Ascending aorta (tissue), 2 donors: ENCODE data around the gene ALX4. TPM values are rescaled to one million over a fixed set of nuclear protein-coding genes. Genes with fewer than 3 reads are reported as not detected.

Experiments
- DNase-seq, 2 donors: peaks; one replicate each; pipeline ENCODE4 v3.0.0-alpha.2; 2019; ENCODE audit warnings: low spot score in 2 of 2
- H3K27ac ChIP-seq, 2 donors: fragments of 200-600 bp; sonication (generic); one replicate each; pipeline ENCODE4 v1.5.1; 2016 to 2017; ENCODE audit warnings: mild to moderate bottlenecking in 1 of 2
- H3K27me3 ChIP-seq: fragments of 200-600 bp; sonication (generic); one replicate; pipeline ENCODE4 v1.5.1; 2017
- H3K36me3 ChIP-seq, 2 donors: fragments of 200-600 bp; sonication (generic); one replicate each; pipeline ENCODE4 v1.5.1; 2016
- H3K4me1 ChIP-seq, 2 donors: fragments of 200-600 bp; sonication (generic); one replicate each; pipeline ENCODE4 v1.5.1; 2016 to 2017; ENCODE audit warnings: mild to moderate bottlenecking in 1 of 2
- H3K4me3 ChIP-seq, 2 donors: fragments of 200-600 bp; sonication (generic); one replicate each; pipeline ENCODE4 v1.5.1; 2016 to 2017; ENCODE audit warnings: mild to moderate bottlenecking in 1 of 2
- H3K9me3 ChIP-seq, 2 donors: fragments of 200-600 bp; sonication (generic); one replicate each; pipeline ENCODE4 v1.5.1; 2016
- CTCF ChIP-seq, 3 experiments: fragments of 200-600 bp in 2 of 3; fragments of 450-650 bp in 1 of 3; sonication (generic) in 2 of 3; IDR thresholded peaks; one replicate each; pipeline ENCODE4 v1.5.1; 2016 to 2019; ENCODE audit warnings: antibody characterized with exemption in 3 of 3, mild to moderate bottlenecking in 1 of 3, moderate library complexity in 1 of 3
- intact Hi-C: fragments of 100-400 bp; cut with DNase I; formaldehyde crosslinking; loops from one replicate; pipeline ENCODE4 v1.15.1; 2023
- total RNA-seq: library from RNA; depleted of rRNA; stranded (reverse); fragments of >200 nt; gene quantifications from one replicate; pipeline ENCODE4 v1.1.0, GENCODE V29; 2016

ALX4 gene
- total RNA-seq, 1 donor from 2014 or later: not detected

GRCh38 chr11:44303401-44303938 is 6.5 kb downstream of the ALX4 start:
- intact Hi-C loops: no loop called here
- H3K27me3 ChIP-seq: peaks cover 19% of the 10 kb centered on the region
- DNase-seq: no peak

GRCh38 chr11:44301564-44302271 is 8.2 kb downstream of the ALX4 start:
- no peak for DNase-seq
- Histone ChIP-seq H3K27ac (no peak overlapping the region), H3K36me3 (no peaks in the 10 kb centered on the region), H3K27me3 (peaks cover 19% of the 10 kb centered on the region), H3K4me3 (no peak overlapping the region), H3K9me3 (no peaks in the 10 kb centered on the region), H3K4me1 (peaks cover 0 to 16% of the 10 kb centered on the region in 2 donors)
- no peak for TF ChIP-seq CTCF (IDR thresholded peaks at IDR 0.05)
- intact Hi-C loops: no loop called here

More at GRCh38 chr11:44303401-44303938, 6.5 kb downstream of the ALX4 start:
- peaks cover 0 to 16% of the 10 kb centered on the region in 2 donors for H3K4me1 ChIP-seq
- H3K4me3 ChIP-seq: no peak overlapping the region
- H3K36me3 ChIP-seq: no peaks in the 10 kb centered on the region
- no peaks in the 10 kb centered on the region for H3K9me3 ChIP-seq
- no peak overlapping the region for H3K27ac ChIP-seq
- TF ChIP-seq CTCF (IDR thresholded peaks at IDR 0.05): no peak

- Histone ChIP-seq H3K27me3 (peaks cover 13% of the 10 kb centered on the region), H3K27ac (no peak overlapping the region), H3K4me1 (peaks cover 0 to 12% of the 10 kb centered on the region in 2 donors), H3K36me3 (no peaks in the 10 kb centered on the region), H3K9me3 (no peaks in the 10 kb centered on the region), H3K4me3 (no peak overlapping the region)
- no peak for DNase-seq
- no peak for TF ChIP-seq CTCF (IDR thresholded peaks at IDR 0.05)
- intact Hi-C loops: no loop called here
These were observed 8.9 kb downstream of the ALX4 start for GRCh38 chr11:44300844-44301563.

GRCh38 chr11:44298862-44299261 is 11.1 kb downstream of the ALX4 start:
- Histone ChIP-seq H3K27me3 (no peaks in the 10 kb centered on the region), H3K9me3 (no peaks in the 10 kb centered on the region), H3K4me3 (no peak overlapping the region), H3K27ac (no peak overlapping the region), H3K36me3 (no peaks in the 10 kb centered on the region), H3K4me1 (no peaks in the 10 kb centered on the region)
- intact Hi-C loops: no loop called here
- no peak for TF ChIP-seq CTCF (IDR thresholded peaks at IDR 0.05)
- DNase-seq: no peak

GRCh38 chr11:44290208-44290607 is 19.7 kb downstream of the ALX4 start:
- DNase-seq: no peak
- Histone ChIP-seq H3K36me3 (no peaks in the 10 kb centered on the region), H3K27ac (no peak overlapping the region), H3K9me3 (no peaks in the 10 kb centered on the region), H3K4me1 (no peaks in the 10 kb centered on the region), H3K4me3 (no peak overlapping the region), H3K27me3 (no peaks in the 10 kb centered on the region)
- intact Hi-C loops: no loop called here
- no peak for TF ChIP-seq CTCF (IDR thresholded peaks at IDR 0.05)
